Thymus (tissue), 14 donors: ENCODE results near the gene PGAM1. TPM values are rescaled to one million over a fixed set of nuclear protein-coding genes. Genes with fewer than 3 reads are reported as not detected.

Source experiments
- DNase-seq, 9 donors: peaks; one replicate each; pipeline ENCODE4 v3.0.0-alpha.2; 2013; ENCODE audit warnings: low spot score in 9 of 9, low read depth in 6 of 9, missing footprints in 1 of 9
- H3K27ac ChIP-seq, 2 donors: one replicate each; pipeline ENCODE4 v1.5.1; 2013; ENCODE audit warnings: control low read depth in 1 of 2, low read depth in 1 of 2, low read length in 1 of 2, mild to moderate bottlenecking in 1 of 2, moderate library complexity in 1 of 2
- H3K27me3 ChIP-seq, 2 donors: one replicate each; pipeline ENCODE4 v1.5.1; 2013; ENCODE audit warnings: low read length in 1 of 2; ENCODE audit not compliant: control insufficient read depth in 2 of 2, insufficient read depth in 1 of 2
- H3K36me3 ChIP-seq, 2 donors: one replicate each; pipeline ENCODE4 v1.5.1; 2013; ENCODE audit warnings: low read length in 1 of 2, mild to moderate bottlenecking in 1 of 2, moderate library complexity in 1 of 2; ENCODE audit not compliant: control insufficient read depth in 2 of 2, insufficient read depth in 2 of 2
- H3K4me1 ChIP-seq, 2 donors: one replicate each; pipeline ENCODE4 v1.5.1; 2013; ENCODE audit warnings: low read length in 2 of 2; ENCODE audit not compliant: control insufficient read depth in 2 of 2, insufficient read depth in 2 of 2
- H3K4me3 ChIP-seq, 2 donors: one replicate each; pipeline ENCODE4 v1.5.1; 2013; ENCODE audit warnings: low read length in 2 of 2, control low read depth in 1 of 2, mild to moderate bottlenecking in 1 of 2
- H3K9me3 ChIP-seq, 2 donors: one replicate each; pipeline ENCODE4 v1.5.1; 2013; ENCODE audit warnings: low read length in 1 of 2, mild to moderate bottlenecking in 1 of 2; ENCODE audit not compliant: control insufficient read depth in 2 of 2, insufficient read depth in 1 of 2
- WGBS: extraction: QIAGEN DNeasy Blood & Tissue Kit; methylation state at CpG from one replicate; pipeline ENCODE4 v1.1.7; 2013; 5-methylcytosine and 5-hydroxymethylcytosine counted together
- long read RNA-seq, 10 donors: transcript quantifications; one replicate each; lab custom pipeline, GENCODE V29; 2026
- polyA plus RNA-seq: library from polyadenylated mRNA; stranded (reverse); fragments of 200-250 nt; gene quantifications from one replicate; pipeline ENCODE4 v1.2.3, GENCODE V29; 2013
- total RNA-seq: library from RNA; stranded (reverse); fragments of 120-200 nt; gene quantifications from one replicate; pipeline ENCODE4 v1.2.4, GENCODE V29; 2013
- donor health status: healthy.

Gene PGAM1
- total RNA-seq = 272 TPM
- 104 TPM for polyA plus RNA-seq
- long read RNA-seq, donor 1, transcript PGAM1-201 (4 exons, 1,830 nt) = major isoform, 20 of 20 reads
- long read RNA-seq, donor 1, partial matches to known transcripts = 0 of 20 reads
- long read RNA-seq, donor 1, other reads (novel, unspliced or antisense) = 0 of 20 reads
- long read RNA-seq, donor 2 = 0 reads
- long read RNA-seq, donor 3, transcript PGAM1-201 (4 exons, 1,830 nt) = major isoform, 206 of 300 reads
- long read RNA-seq, donor 3, partial matches to known transcripts = 93 of 300 reads
- long read RNA-seq, donor 3, other reads (novel, unspliced or antisense) = 0 of 300 reads
- long read RNA-seq, donor 4, transcript PGAM1-201 (4 exons, 1,830 nt) = major isoform, 96 of 96 reads
- long read RNA-seq, donor 4, partial matches to known transcripts = 0 of 96 reads
- long read RNA-seq, donor 4, other reads (novel, unspliced or antisense) = 0 of 96 reads
- long read RNA-seq, donor 5, transcript PGAM1-201 (4 exons, 1,830 nt) = major isoform, 252 of 282 reads
- long read RNA-seq, donor 5, partial matches to known transcripts = 30 of 282 reads
- long read RNA-seq, donor 5, other reads (novel, unspliced or antisense) = 0 of 282 reads
- long read RNA-seq, donor 6, transcript PGAM1-201 (4 exons, 1,830 nt) = major isoform, 163 of 169 reads
- long read RNA-seq, donor 6, partial matches to known transcripts = 5 of 169 reads
- long read RNA-seq, donor 6, other reads (novel, unspliced or antisense) = 0 of 169 reads
- long read RNA-seq, donor 7, transcript PGAM1-201 (4 exons, 1,830 nt) = major isoform, 162 of 175 reads
- long read RNA-seq, donor 7, partial matches to known transcripts = 13 of 175 reads
- long read RNA-seq, donor 7, other reads (novel, unspliced or antisense) = 0 of 175 reads
- long read RNA-seq, donor 8, transcript PGAM1-201 (4 exons, 1,830 nt) = major isoform, 72 of 78 reads
- long read RNA-seq, donor 8, partial matches to known transcripts = 6 of 78 reads
- long read RNA-seq, donor 8, other reads (novel, unspliced or antisense) = 0 of 78 reads
- long read RNA-seq, donor 9, transcript PGAM1-201 (4 exons, 1,830 nt) = major isoform, 88 of 88 reads
- long read RNA-seq, donor 9, partial matches to known transcripts = 0 of 88 reads
- long read RNA-seq, donor 9, other reads (novel, unspliced or antisense) = 0 of 88 reads
- long read RNA-seq, donor 10, transcript PGAM1-201 (4 exons, 1,830 nt) = major isoform, 141 of 159 reads
- long read RNA-seq, donor 10, partial matches to known transcripts = 18 of 159 reads
- long read RNA-seq, donor 10, other reads (novel, unspliced or antisense) = 0 of 159 reads

DNA sequence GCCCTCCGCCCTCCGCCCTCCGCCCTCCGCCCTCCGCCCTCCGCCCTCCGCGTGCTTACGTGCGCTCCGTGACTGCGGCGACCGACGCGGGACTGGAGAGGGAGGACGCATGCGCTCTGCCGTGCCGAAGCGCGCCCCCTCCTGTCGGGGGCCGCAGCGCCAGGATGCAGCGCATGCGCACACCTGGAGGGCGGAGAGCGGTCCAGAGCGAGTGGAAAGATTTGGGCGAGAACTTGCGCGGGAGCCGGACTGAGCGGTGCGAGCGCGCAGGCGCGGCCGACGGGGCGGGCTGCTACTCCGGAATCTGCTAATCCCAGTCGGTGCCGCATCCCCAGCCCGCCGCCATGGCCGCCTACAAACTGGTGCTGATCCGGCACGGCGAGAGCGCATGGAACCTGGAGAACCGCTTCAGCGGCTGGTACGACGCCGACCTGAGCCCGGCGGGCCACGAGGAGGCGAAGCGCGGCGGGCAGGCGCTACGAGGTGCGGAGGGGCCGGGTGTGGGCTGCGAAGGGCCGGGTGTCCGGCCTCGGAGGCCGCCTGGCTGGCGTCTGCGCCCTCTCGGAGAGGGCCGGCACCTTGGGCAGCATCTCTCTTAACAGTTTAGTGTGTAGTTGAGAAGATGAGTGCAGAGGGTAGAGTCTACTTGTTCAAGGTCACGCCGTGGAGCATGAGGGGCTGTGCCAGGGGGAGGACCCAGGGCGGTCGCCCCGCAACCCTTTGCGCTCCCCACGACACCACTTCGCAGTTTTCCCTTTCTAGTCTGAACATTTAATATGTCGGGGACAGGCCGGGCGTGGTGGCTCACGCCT is at the start of gene PGAM1:
TSS of gene PGAM1 (plus strand) at position 228 of the 812 bp plus-strand sequence. CDS start at position 345, 117 bp downstream.
- DNase-seq = peak; percentile 89 to 99 (median 94)
- Histone ChIP-seq H3K4me3 (peak within 1 kb of the TSS; percentile 65 to 82), H3K4me1 (peaks cover 17 to 31% of the 10 kb centered on the region in 2 donors), H3K36me3 (peaks cover 10 to 30% of the 10 kb centered on the region in 2 donors), H3K27ac (peak within 1 kb of the TSS; percentile 86 to 87), H3K27me3 (no peaks in the 10 kb centered on the region), H3K9me3 (no peaks in the 10 kb centered on the region)
- under 1% methylated on average over 89 of the region's 90 CpGs for WGBS

DNA sequence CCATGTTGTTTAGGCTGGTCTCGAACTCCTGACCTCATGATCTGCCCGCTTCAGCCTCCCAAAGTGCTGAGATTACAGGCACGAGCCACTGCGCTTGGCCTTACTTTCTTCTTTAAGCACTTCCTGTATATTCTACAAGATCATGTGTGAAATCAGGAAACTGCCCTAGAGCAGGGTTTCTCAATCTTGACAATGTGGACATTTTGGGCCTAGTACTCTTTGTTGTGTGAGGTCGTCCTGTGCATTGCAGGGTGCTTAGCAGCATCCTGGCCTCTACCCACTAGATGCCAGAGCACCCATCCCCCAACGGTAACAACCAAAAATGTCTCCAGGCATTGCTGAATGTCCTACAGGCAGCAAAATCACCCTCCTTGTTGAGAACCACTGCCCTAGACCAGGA is 49.6 kb upstream of the PGAM1 start:
- Histone ChIP-seq H3K27me3 (no peaks in the 10 kb centered on the region), H3K4me1 (no peaks in the 10 kb centered on the region), H3K9me3 (no peaks in the 10 kb centered on the region), H3K36me3 (peaks cover 22 to 27% of the 10 kb centered on the region in 2 donors), H3K27ac (no peak overlapping the region), H3K4me3 (no peak overlapping the region)
- DNase-seq = no peak
- WGBS = 98% methylated on average over 6 of the region's 6 CpGs

DNA sequence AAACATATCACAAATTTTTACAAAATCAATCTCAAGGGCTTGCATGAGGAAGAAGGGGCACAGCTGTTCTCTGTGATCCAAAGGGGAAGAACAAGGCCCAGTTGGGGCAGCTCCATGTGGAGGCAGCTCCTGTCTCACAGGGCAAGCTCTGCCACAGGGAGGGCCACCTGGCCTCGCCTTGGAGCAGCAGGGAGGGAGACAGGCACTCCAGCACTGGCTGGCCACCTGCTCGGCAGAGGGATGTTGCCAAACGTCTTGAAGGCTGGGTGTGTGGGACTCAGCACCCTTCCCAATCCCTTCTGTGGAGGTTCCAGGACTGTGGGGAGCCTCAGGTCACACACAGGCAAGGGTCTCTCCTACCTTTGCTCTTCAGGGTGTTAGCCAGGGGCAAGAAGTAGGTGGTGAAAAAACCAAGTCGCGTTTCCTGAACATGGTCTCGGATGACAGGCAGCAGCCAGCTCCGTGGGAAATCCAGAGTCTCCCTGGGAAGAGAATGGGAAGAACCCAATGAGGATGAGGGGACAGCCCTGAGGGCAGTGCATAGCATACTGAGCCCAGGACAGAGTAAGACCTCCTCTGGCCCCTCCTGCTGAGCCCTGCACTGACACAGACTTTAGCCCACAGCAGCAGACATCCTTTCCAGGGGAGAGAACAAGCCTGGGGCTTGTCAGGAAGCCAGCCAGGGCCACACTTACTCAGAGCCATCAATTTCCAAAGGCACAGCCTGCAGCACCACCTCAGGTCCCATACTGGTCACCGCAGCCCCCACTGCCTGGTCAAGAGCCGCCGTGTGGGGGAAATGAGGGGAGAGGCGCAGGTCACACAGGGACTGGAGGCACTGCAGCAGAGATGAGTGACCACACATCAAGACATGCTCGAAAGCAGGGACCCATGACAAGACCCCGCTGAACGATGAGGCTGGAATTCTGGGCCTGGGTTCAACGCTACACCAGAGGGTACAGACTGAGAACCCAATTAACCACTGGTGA is 46.8 kb upstream of the PGAM1 start:
- Histone ChIP-seq H3K36me3 (peaks cover 11% of the 10 kb centered on the region in 2 donors), H3K27ac (no peak overlapping the region), H3K4me1 (no peaks in the 10 kb centered on the region), H3K27me3 (no peaks in the 10 kb centered on the region), H3K9me3 (no peaks in the 10 kb centered on the region), H3K4me3 (no peak overlapping the region)
- WGBS = 90% methylated on average over 15 of the region's 15 CpGs
- DNase-seq = no peak

DNA sequence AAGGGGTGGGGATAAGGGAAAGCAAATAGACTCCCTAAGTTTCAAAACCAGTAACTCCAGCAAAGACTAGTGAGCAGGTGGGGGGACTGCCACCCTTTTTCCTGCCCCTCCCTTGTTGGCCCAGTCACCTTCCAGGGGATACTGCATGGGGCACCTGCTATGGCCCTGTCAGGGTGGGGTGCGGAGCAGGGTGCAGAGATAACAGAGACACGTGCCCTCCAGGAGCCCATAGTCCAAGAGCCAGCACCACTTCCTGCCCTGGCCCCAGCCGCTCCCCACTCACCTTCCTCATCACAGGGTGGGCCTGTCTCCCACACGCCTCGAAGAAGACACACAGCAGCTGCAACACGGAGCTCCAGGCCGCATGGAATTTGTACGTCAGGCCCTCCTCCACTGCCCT is 45.5 kb upstream of the PGAM1 start:
- 96% methylated on average over 8 of the region's 8 CpGs for WGBS
- Histone ChIP-seq H3K4me3 (no peak overlapping the region), H3K9me3 (no peaks in the 10 kb centered on the region), H3K27ac (no peak overlapping the region), H3K27me3 (no peaks in the 10 kb centered on the region), H3K36me3 (peaks cover 10 to 11% of the 10 kb centered on the region in 2 donors), H3K4me1 (no peaks in the 10 kb centered on the region)
- no peak for DNase-seq

DNA sequence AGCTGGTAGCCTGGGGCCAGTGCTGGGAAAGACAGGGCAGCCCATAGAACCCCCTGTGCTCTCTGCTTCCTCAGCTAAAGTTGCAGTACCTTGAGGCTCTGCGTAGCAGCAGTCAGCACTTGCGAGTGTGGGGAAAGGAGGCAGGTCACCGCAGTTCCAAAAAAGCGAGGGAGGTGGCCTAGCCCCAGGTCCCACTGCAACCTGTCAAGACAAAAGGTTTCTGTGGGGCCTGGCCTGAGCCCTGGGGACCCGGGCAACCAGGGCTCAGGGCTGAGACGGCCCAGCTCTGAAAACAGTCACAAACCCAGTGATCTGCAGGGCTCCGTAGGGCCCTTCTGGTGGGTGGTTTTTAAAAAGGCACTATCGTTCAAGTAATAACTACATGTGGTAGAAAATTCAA is 44.4 kb upstream of the PGAM1 start:
- 97% methylated on average over 8 of the region's 8 CpGs for WGBS
- Histone ChIP-seq H3K9me3 (no peaks in the 10 kb centered on the region), H3K36me3 (peaks cover 11 to 13% of the 10 kb centered on the region in 2 donors), H3K4me1 (no peaks in the 10 kb centered on the region), H3K27me3 (no peaks in the 10 kb centered on the region), H3K4me3 (no peak overlapping the region), H3K27ac (no peak overlapping the region)
- DNase-seq = no peak

DNA sequence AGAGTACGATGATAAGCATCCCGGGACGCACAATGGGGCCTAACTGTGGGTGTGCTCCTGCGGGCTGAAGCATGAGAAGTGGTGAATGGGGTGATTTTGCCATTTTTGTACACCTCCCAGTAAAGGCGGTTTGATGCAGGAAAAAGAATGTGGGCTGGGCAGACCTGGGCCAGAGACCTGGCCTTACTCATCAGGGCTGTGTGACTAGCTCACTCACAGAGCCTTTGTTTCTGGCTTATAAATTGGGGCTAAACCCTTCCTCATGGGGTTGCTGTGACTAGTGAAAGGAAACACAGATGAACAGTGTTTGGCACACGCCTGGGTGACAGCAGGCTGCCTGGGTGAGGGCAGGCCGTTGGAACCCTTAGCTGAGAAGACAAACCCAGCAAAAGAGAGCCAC is 42.8 kb upstream of the PGAM1 start:
- H3K4me1 ChIP-seq = no peaks in the 10 kb centered on the region
- H3K9me3 ChIP-seq = peaks cover 0 to 1% of the 10 kb centered on the region in 2 donors
- H3K27me3 ChIP-seq = no peaks in the 10 kb centered on the region
- H3K27ac ChIP-seq = no peak overlapping the region
- no peak overlapping the region for H3K4me3 ChIP-seq
- DNase-seq = no peak
- WGBS = 97% methylated on average over 7 of the region's 7 CpGs
- peaks cover 8 to 12% of the 10 kb centered on the region in 2 donors for H3K36me3 ChIP-seq

DNA sequence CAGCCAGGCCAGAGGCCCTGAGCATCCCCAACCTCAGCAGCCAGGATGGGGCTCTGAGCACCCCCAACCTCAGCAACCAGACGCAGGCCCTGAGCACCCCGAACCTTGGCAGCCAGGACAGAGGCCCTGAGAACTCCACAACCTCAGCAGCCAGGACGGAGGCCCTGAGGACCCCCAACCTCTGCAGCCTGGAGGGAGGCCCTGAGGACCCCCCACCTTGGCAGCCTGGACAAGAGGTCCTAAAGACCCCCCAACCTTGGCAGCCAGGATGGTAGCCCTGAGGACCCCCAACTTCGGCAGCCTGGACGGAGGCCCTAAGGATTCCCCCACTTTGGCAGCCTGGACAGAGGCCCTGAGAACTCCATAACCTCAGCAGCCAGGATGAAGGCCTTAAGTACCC is 41.8 kb upstream of the PGAM1 start:
- Histone ChIP-seq H3K36me3 (peaks cover 10 to 16% of the 10 kb centered on the region in 2 donors), H3K4me3 (no peak overlapping the region), H3K27me3 (no peaks in the 10 kb centered on the region), H3K9me3 (peaks cover 0 to 3% of the 10 kb centered on the region in 2 donors), H3K4me1 (no peaks in the 10 kb centered on the region), H3K27ac (no peak overlapping the region)
- over 99% methylated on average over 5 of the region's 5 CpGs for WGBS
- DNase-seq = no peak
